ENCODE results near the gene TSR3.

The TSR3 gene

DNA sequence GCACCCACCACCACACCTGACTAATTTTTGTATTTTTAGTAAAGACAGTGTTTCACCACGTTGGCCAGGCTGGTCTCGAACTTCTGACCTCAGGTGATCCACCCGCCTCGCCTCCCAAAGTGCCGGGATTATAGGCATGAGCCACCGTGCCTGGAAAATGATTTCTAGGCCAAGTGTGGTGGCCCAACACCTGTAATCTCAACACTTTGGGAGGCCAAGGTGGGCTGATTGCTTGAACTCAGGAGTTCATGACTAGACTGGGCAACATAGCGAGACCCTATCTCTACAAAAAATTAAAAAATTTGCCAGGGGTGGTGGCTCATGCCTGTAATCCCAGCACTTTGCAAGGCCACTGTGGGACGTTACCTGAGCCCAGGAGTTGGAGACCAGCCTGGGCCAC lies 29.3 kb downstream of the TSR3 start:
- no peak for DNase-seq

DNA sequence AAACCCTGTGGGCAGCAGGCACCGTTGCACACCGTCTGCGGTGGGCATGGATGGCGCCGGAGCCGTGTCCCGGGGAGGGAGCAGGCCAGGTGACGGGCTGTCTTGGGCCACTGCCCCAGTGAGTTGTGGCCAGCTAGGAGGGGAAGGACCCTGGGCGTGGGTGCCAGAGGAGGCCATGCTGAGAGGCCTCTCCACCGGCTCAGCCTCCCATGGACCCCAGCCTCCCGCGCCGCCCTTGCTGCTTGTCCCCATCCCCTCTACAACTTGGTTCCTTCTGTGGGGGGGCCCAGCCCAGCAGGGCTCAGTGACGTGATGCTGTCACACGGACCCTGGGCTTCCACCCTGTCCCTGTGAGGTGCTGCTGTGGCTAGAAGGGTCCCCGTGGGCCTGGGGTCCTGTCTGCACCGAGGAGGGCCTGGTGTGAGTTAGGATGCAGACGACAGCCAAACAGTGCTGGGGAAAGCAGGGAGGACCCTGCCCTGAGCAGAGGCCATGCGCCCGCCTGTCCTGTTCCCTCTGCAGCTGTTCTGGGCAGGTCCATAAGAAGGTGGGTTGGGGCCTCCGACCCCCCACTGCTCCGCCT lies 30.9 kb downstream of the TSR3 start:
- DNase-seq: no peak

DNA sequence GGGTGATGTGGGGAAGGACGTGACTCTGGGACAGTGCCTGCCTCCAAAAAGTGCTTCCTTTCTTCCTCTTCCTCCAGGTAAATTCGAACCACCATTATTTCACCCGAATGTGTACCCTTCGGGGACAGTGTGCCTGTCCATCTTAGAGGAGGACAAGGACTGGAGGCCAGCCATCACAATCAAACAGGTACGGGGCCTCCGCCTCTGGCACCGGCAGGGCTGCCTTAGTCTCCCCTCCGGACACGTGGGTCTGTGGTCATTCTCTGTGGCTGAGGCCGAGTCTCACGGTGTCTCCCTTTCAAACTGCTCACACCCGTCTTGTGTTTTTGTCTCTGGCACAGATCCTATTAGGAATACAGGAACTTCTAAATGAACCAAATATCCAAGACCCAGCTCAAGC lies 31.6 kb downstream of the TSR3 start:
- DNase-seq: no peak

DNA sequence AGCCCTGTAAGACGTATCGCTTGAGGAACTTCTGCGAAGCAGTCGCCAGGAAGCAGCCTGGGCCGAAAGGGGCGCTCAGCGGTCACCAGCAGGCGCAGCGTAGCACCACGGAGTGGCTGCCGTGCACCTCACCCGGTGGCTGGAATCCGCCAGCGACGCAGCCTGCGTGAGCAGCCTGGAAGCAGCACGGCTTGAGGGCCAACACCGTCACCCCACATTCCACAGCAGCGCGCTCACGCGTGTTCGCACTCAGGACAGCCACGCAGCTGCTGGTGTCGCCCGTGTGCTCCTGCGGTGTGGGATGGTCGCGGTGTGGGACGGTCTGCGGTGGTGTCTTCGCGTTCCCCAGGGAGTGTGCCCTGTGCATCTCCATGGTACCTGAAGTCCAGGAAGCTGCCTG lies 32.6 kb downstream of the TSR3 start:
- no peak for DNase-seq

DNA sequence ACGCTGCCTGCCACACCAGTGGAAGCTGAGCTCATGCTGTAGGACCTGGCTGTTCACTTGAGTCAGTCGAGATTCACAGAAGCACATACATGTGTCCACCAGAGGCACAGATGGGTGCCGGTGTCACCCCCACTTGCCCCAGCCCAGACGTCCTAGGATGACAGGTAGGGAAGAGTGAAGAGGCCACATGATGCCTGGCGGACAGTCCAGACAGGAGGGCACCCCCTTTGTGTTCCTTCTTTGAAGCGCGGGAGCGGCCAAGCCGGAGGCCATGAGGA lies 33.5 kb downstream of the TSR3 start:
- no peak for DNase-seq

DNA sequence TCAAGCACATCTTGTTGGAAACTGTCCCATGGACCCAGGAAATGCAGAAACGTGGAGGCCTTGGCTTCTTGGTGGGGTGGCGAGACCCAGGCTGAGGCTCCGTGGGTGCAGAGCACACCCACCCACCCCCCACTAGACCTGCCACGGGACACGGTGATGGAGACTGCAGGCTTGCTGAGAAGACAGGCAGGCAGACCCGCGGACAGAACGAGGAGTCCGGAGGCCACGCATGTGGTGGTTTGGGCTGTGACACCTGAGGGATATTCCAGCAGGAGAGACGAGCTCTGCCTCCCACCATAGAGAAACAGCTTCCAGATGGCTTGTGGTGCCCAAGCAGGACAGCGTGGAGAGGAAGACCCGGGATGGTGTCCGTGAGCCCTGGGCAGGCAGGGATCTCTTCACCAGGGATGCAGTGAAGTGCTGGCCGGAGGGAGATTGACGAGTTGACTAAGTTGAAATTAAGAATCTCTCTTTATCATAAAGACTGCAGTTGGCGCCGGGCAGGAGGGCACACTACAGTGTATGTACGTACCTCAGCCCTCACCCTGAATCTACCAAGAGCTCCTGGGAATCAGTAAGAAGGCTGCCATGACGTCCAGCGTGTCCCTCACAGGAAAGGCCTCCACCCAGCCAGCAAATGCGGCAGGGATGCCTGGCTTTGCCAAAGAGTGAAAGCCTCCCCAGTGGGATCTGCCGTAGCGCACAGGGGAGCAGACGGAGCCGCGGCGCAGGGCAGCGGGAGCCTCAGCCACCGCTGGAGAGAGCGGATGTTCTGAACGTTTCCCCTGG lies 34.0 kb downstream of the TSR3 start:
- DNase-seq: no peak

DNA sequence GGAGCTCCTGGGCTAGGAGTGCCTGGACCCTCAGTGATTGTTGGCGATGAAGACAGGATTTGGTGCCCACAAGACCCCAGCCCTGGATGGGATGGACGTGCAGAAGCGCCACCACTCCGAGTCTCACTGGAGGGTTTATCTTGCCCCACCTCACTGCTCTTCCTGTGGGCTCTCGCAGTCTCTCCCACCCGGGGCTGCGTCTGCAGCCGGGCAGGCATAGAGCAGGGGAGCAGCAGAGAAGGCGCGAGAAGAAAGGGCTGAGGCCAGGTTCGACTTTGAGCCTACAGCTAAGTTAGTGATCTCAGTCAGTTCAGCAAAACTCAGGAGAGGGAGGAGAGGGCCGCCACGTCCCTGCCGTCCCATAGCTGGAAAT lies 35.7 kb downstream of the TSR3 start:
- DNase-seq: no peak

DNA sequence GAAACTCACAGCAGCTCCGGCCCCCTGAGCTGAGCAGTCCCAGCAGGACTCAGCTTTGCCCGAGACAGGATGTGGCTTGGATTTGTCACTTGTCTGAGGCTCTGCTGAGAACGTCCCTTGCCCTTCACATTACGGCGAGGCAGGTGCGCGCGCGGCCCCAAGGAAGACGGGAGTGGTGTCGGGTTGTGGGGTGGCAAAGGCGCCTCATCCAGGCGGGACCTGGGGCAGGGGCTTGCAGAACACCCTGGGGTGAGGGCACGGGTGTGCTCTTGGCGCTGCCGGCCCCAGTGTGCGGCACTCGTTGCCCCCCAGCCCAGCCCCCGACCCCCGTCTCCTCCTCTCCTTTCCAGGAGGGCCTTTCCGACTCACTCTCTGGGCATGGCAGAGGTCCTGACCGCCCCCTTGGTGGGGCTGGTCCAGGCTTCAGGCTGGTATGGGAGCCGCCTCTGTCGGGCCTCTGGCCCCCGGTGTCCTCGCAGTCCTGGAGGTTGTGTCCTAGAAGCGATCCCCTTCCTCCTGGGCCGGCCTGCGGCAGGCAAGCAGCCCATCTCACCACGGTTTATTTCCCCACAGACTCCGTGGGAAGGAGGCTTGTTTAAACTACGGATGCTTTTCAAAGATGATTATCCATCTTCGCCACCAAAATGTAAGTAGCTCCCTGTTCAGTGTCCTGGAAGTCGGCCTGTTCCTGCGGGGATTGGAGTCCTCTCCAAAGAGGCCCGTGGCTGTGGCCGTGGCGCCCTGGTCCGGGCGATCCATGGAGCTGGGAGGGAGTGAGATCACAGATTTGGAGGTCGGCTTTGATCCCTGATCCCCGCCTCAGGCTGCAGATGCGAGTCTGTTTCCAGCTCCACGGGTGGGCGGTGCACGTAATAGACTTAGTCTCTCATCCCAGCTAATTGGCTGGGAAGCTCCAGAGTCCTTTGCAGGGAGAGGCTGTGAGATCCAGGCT lies 36.3 kb downstream of the TSR3 start:
- DNase-seq: no peak

DNA sequence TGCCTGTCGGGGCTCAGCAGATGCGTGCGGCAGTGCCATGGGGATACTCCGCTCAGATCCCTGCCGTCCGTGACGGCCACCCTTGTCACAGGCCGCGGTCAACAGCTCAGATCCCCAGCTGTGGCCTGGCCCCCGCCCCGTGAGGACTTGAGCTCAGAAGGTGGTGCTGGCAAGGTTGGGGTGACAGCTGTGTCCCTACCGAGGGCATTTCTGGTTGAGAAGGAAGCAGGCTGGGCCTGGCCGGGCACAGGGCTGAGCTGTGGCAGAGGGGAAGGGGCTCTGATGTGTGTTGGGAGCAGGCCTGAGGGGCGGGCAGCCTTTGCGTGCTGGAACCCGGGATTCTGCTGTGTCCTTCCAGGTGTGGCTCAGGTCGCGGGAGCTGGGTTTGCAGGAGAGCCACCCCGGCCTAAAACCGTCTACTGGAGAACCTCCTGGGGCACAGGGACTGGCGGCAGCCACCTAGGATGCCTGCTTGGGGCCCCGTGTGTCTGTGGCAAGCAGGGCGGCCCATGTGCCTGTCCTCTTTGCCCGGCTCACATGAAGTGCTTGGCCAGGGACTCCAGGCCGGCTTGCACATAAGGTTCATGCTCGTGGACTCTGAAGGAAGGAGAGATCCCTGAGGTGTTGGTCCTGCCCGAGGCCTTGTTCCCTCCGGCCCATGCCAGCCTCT lies 37.1 kb downstream of the TSR3 start:
- DNase-seq: no peak

DNA sequence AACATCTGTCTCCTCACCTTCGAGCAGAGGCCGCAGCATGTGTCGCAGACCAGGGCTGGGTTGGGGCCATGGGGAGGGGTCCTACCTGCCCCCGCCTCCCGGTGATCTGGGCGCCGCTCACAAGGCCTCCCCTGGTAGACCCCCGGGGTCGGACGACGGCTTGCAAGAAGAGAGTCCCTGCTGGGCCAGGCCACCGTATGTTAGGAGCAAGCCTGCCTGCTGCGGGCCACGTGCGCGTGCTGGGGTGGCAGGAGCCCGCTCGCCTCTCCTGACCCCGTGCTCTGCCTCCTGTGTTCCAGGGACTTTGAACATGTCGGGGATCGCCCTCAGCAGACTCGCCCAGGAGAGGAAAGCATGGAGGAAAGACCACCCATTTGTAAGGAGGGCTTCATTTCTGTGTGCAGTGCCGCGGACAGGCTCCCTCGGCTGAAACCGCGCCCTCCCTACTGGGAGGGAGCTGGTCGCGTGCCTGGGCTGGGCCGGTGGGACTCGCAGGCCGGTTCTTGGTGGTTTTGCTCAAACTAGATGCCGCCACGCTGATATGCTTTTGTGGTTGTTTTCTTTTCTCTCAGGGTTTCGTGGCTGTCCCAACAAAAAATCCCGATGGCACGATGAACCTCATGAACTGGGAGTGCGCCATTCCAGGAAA lies 37.8 kb downstream of the TSR3 start:
- no peak for DNase-seq

DNA sequence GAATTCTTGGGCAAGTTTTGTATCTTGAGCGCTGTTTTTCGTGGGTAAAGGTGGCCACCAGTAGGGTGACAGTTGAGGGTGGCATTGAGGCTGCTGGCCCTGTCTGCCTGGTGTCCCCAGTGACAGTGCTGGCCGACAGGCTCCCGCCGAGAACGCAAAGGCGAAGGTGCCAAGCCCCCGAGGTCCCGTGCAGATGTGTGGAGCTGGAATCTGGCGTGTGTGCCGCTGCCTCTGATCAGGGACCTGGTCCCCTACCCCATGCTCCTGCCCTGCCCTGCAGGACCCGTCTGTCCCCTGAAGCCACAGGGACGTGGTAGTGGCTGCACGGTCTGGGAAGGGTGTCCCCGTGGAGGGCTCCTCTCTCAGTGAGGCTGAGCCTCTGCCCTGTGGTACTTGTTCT lies 38.8 kb downstream of the TSR3 start:
- DNase-seq: no peak

DNA sequence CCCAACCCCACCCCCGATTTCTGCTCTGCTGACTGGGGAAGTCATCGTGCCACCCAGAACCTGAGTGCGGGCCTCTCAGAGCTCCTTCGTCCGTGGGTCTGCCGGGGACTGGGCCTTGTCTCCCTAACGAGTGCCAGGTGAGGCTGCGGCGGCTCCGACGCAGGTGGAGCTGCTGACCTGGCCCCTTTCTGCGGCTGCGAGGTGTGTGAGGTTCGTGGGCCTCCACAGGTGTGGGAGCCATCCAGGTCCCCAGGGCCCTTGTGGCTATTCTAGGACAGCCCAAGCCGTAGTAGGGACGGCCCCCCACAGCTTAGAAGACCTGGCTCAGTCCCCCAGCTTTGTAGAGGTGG lies 39.2 kb downstream of the TSR3 start:
- DNase-seq: no peak

DNA sequence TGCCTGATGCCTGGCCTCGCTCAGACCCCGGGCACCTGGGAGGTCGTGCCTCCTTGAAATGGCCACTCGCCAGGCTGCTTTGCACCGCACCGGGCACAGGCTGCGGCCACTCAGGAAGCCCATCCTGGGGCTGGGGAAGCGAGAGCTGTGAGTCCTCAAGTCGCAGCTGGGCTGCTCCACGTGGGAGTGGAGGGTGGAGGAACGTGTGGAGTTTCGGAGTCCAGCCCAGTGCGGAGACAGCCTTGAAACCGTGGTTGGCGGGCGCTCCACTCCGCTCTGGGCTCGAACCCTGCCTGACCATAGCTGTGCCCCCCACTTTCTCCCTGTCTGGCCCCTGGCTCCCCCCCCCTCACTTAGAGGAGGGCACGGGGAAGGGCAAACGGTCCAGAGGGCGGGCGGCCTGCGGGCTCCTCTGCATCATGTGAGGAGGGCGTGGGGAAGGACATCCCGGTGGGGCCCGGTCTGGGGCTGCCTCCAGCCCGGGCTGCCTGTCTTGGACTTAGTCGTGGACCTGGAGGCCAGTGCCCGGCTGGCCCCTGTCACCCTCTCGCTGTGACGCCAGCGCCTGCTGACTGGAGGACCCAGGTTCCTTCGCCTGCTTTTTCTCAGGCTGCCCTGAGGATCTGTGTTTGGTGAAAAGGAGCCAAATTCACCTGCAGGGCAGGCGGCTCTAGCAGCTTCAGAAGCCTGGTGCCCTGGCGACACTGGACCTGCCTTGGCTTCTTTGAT lies 39.8 kb downstream of the TSR3 start:
- DNase-seq: no peak

DNA sequence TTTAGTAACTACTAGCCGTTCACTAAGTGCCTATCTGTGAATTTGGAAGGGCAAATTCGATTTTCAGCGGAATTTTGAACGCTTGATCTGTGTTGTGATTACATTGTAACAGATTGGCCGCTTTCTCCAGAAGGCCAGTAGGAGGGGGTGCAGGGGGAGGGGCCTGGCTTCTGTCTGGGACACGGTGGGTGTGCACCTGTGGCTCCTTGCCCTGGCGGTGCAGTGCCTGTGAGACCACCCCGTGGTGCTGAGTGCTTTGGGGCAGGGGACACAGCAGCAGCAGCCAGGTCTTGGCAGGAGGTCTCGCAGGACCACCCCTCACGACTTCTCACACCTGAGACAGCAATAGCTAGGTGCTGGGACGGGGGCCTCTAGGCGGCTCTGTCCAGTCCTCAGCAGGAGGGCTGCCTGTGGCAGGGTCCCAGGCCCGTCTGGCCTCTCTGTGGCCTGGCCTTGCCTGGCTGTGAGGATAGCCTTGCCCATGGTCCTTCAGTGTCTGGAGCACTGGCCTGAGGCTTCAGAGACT lies 40.4 kb downstream of the TSR3 start:
- no peak for DNase-seq

DNA sequence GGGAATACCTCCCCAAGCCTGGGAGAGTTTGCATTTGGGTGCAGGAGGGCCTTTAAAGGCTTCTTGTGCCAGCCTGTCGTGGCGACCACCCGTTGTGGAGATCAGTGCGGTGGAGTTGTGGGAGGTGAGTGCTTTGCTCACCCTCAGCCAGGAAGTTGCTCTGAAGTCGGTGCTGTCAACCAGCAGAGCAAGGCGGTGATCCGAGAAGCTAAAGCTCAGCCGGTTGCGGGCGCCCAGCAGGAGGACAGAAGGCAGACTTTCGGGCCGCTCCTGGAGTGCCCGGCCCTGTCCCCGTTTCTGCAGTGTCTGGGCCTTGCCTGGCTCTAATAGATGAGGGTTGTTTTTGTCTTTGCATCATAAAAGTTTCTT lies 40.9 kb downstream of the TSR3 start:
- no peak for DNase-seq

DNA sequence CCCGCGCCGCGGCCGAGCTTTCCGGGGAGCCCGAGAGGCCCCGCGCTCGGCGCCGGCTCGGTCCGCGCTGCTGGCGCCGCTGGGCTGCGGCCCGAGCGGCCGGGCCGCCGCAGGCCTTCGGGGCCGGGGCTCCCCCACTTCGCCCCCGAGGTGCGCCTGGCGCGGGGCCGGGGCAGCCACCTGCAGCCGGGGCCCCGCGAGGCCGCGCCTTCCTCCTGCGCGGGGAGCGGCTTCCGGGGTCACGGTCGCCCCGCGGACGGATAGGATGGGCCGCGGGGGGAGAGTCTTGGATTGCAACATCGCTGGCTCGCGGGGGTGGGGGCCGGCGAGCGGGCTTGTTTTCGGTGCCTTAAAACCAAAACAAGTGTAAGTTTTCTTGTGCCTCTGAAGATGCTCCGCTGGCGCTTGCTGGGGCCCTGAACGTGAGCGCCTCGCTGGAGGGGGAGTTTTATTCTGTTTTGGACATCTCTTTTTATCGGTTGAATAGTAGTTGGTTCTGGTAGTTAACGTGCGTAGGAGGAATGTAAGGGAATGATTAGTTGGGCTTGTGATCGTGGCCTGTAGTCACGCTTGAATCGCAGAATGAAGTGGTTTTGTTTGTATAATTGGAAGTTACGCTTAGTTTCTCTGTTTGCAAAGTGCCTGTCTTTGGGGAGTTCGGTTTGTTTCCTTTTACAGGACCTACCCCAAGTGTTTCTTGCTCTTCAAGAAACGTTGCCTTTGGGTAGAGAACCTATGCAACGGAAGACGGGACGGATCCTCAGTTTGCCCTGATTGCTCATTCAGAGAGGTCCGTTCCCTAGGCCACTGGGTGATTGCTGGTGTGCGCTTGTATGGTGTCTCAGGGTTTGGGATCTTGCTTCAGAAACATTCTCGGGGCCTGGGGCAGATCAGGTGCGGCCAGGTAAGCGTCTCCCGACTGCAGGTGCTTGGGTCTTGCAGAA lies 41.5 kb downstream of the TSR3 start:
- DNase-seq: peak; percentile 31

DNA sequence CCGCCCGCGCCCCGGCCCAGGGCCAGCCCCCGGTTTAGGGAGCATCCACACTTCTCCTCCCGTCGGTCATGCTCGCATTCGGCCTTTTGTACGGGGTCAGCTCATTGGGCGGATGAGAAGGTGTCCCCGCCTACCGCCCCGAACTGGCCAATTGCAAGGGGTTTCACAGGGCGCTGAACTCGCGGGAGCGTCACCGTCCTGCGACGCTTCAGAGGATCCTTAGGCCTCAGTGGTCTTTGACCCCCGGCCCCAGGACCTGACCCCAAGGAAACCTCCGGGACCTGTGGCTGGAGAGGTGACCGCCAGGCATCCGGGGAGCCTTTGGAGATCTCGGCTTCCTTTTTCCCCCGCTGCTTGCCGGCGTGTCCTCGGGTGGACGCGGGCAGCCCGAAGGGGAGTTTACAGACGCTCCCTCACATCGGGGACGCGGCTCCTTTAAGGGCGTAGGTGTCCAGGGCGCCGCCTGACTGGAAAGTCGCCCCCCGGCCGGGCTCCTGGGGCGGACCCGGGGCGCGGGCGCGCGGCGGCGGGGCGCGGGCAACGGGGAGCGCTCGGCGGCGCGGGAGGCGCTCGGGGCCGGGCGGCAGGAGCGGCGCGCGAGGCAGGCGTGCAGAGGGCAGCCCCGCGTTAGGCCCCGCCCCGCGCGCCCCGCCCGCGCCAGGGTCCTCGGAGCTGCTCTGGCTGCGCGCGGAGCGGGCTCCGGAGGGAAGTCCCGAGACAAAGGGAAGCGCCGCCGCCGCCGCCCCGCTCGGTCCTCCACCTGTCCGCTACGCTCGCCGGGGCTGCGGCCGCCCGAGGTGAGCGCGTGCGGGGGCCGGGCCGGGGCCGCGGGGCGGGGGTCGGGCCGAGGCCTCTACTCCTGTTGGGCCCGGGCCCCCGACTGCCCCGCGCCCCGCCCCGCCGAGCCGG lies 42.4 kb downstream of the TSR3 start, which contains the start of gene UBE2I:
UBE2I (plus strand) TSS at position 660 of the 909 bp plus-strand sequence. CDS start 4,395 bp downstream, outside the sequence.
- DNase-seq: peak; percentile 98

DNA sequence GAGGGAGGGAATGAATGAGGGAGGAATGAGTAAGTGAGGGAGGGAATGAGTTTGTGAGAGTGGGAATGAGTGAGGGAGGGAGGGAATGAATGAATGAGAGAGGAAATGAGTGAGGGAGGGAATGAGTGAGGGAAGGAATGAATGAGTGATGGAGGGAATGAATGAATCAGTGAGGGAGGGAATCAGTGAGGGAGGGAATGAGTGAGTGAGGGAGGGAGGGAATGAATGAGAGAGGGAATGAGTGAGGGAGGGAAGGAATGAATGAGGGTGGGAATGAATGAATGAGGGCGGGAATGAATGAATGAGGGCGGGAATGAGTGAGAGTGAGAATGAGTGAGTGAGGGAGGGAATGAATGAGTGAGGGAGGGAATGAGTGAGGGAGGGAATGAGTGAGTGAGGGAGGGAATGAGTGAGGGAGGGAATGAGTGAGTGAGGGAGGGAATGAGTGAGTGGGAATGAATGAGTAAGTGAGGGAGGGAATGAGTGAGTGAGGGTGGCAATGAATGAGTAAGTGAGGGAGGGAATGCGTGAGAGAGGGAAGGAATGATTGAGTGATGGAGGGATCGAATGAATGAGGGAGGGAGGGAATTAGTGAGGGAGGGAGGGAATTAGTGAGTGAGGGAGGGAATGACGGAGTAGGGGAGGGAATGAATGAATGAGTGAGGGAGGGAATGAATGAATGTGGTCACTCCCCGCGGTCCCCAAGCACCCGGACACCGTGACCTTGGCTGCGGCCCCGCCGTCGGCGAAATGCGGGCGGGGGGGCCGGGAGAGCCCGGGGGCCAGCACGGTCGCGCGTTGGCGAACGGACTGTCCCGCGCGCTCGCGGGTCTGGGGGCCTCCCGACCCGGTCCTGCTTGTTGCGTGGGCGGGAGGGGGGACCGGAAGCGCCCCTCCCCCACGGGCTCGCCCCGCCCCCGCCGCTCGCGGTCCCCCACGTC lies 43.4 kb downstream of the TSR3 start:
- no peak for DNase-seq

DNA sequence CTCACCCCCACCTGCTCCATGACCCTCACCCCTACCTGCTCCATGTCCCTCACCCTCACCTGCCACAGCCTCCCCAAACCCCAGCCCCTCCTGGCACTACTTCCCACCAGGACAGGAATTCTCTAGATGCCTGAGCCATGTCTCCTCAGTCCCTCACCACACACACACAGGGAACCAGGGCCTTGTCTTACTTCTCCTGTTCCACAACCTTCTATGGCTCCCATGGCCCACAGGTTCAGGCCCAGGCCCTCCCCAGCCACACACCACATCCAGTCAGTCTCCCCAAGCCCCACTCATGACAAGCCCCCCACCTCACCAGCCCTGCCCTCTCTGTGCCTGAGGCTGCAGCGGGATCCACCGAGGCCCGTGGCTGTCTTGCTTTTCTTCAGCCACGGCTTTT lies 45.3 kb downstream of the TSR3 start:
- no peak for DNase-seq
